H4 (cell line): Measurements from ENCODE around the gene KDM4D. TPM values are rescaled to one million over a fixed set of nuclear protein-coding genes. Genes with fewer than 3 reads are reported as not detected.
"Not testable (repeated sequence)": the region's sequence is repeated elsewhere in the genome, so short reads cannot be mapped to it uniquely, and the experiment has no call there.

Source experiments
- DNase-seq: peaks from one replicate; pipeline ENCODE4 v3.0.0-alpha.2; 2015; ENCODE audit warnings: low spot score
- total RNA-seq: library from RNA; depleted of rRNA; stranded (reverse); fragments of >200 nt; shearing (Covaris generic); gene quantifications from 2 replicates; pipeline ENCODE4 v1.2.3, GENCODE V29; 2014; rRNA removed

The KDM4D gene
- total RNA-seq, 1 experiment from 2014 or later: 0.81 TPM

GRCh38 chr11:95033051-95033450 lies 59.5 kb downstream of the KDM4D start:
- no peak for DNase-seq

GRCh38 chr11:95035316-95035715 lies 61.8 kb downstream of the KDM4D start:
- no peak for DNase-seq

- not testable (repeated sequence) for DNase-seq
Measured at GRCh38 chr11:95037356-95038035, 64.0 kb downstream of the KDM4D start.

GRCh38 chr11:95042239-95042638 lies 68.7 kb downstream of the KDM4D start:
- DNase-seq: no peak

- DNase-seq: no peak
Measured at GRCh38 chr11:95042906-95043305, 69.4 kb downstream of the KDM4D start.

- DNase-seq: no peak
Measured at GRCh38 chr11:95044010-95044409, 70.5 kb downstream of the KDM4D start.

- DNase-seq: no peak
Measured at GRCh38 chr11:95045812-95046211, 72.3 kb downstream of the KDM4D start.

Other genes with a start within 250 kb of the KDM4D start
- 1.5 and 2.6 TPM in 2 replicates for gene AMOTL1, start 205.4 kb upstream of the KDM4D start, total RNA-seq
- gene CWC15, start 153 bp upstream of the KDM4D start, total RNA-seq: 46.6 and 56.5 TPM in 2 replicates
- gene KDM4E, start 51.5 kb downstream of the KDM4D start, total RNA-seq: not detected in 2 replicates
- gene KDM4F, start 75.7 kb downstream of the KDM4D start, total RNA-seq: not detected in 2 replicates
- gene SRSF8, start 93.2 kb downstream of the KDM4D start, total RNA-seq: 8.0 and 24.2 TPM in 2 replicates
- gene ENDOD1, start 116.1 kb downstream of the KDM4D start, total RNA-seq: 3.6 and 4.0 TPM in 2 replicates